ENCODE results near the gene ZBTB11.
"Not testable (repeated sequence)": the region's sequence is repeated elsewhere in the genome, so short reads cannot be mapped to it uniquely, and the experiment has no call there.

- not testable (repeated sequence) for TF ChIP-seq POLR2AphosphoS5, POLR2A, SPI1 (IDR thresholded peaks at IDR 0.05; ENCODE audit: low read depth, low read length)
These were observed 45.0 kb downstream of the ZBTB11 start for GRCh38 chr3:101631959-101632358.

Data from GM12891 (cell line).